NOMO-1 (cell line): ENCODE data around the gene SUCO.
"Not testable (repeated sequence)": the region's sequence is repeated elsewhere in the genome, so short reads cannot be mapped to it uniquely, and the experiment has no call there.

Experiments used
- DNase-seq, 2 experiments: peaks; one replicate each; lab custom pipeline; 2025; ENCODE audit not compliant: unreplicated experiment in 2 of 2; lab: John Stamatoyannopoulos, UW

SUCO gene

DNA sequence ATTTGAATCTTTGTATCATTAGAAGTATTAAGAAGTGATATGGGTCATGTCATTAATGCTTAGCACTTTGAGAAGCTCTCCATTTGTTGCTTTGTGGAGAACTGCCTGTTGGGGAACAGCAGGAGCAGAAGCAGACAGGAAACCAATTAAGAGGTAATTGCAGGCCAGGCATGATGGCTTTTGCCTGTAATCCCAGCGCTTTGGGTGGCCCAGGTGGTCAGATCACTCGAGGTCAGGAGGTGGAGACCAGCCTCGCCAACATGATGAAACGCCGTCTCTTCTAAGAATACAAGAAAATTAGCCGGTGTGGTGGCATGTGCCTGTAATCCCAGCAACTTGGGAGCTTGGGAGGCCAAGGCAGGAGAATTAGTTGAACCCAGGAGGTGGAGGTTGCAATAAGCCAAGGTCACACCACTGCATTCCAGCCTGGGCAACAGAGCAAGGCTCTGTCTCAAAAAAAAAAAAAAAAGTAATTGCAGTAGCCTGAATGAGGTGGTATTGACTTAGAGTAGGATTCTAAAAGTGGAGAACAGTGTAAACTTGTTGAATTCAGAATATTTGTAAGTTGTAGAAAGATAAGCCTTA, 68.2 kb downstream of the SUCO start:
- DNase-seq = no peak

DNA sequence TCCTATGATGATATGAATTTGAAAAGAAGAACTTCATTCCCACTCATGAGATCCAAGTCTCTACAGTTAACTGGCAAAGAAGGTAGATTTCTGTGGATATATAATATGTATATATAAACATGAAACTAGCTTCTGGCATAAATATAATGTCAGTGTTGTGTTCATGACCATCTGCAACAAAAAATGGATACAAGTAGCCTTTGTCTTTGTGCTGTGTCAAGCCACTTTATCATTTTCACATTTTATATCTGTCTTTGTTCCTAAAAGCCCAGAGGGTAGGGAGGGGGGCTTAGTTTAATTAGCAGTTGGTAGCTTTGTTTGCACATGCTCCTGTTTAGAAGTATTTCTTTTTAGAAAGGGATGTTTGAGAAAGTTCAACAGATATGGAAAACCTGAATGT, 69.8 kb downstream of the SUCO start:
- no peak for DNase-seq

DNA sequence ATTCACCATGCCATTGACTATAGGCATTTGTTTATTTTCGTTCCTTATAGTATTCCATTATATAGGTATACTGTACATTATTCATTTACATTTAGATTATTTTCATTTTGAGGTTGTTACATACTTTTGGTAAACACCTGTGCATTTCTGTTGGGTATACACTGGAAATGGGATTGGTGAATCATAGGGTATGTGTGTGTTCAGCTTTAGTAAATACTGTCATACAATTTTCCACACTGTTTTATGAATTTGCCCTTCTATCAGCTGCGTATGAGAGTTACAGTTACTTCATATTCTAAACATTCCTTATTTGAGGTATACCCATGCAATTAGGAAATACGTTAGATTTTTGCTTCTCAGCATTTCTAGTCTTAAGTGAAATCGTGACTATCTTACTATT, 70.9 kb downstream of the SUCO start:
- no peak for DNase-seq

DNA sequence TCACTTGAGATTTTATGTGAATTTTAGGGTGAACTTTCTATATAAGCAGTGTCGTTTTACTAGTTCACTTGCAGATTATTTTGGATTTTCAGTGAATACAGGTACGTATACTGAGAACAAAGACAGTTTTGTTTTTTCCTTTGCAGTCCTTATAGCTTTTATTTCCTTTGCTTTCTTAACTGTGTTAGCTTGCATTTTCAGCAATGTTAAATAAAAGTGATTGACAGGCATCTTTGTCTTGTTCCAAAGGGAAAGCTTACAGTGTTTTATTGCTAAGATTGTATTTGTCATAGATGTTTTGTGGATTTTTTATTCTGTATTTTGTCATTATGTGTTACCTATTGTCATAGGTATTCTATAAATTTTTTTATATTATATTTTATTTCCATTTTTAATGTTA, 72.7 kb downstream of the SUCO start:
- no peak for DNase-seq

DNA sequence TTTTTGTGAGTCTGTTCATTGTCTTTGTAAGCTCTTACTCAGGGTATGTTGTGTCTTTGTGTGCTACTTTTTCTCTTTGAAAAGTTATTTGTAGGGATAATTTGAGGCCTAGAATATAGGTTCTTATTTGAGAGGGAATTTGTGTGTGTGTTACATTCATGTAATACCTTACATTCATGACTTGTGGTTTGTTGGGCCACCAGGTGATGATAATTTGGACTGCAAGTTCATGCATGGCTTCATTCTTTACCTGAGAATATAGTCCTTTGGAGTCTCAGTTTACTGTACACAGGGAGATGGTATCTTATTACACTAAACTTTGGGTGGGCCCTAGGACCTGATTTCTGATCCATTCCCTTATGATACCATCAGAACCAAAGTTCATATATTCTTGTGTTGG, 74.2 kb downstream of the SUCO start:
- DNase-seq = no peak

DNA sequence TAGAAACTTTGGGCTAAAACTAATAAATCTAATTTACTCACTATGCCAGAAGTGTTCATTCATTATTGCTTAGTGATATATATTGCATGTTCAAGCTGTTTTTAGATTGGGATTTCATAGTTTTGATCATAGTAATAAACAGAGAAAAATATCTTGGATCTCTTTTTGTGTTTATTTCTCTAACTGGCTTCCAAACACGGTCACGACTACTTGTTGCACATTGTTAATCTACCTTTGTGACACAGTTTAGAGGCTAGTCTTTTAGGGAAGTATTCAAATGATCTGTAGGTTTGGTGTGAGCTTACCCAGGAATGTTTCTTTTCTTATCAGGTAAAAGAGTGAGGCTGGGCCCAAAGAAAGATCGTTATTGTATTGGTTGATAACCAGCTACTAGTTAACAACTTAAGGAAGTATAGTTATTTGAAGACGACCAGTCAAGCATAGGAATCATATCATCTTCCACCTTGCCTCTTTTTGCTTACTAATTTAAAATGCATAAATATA, 75.2 kb downstream of the SUCO start:
- no peak for DNase-seq

DNA sequence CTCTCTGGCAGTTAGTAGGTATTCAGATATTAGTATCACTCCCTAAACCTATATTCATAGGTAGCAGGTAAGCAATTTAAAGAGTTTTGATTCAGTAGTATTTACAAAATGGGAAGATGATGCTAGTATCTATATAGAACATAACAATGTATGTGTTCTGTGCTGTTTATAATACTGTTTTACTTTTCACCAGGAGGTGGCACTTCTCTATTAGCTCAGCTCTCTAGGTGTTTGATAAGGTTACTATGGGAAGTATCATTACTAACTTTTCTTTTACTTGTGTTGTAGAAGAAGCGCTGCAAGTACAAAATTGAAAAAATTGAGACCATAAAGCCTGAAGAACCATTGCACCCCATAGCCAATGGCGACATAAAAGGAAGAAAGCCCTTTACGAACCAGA, 76.6 kb downstream of the SUCO start:
- DNase-seq = peak in 1 of 2 experiments; percentile 12

DNA sequence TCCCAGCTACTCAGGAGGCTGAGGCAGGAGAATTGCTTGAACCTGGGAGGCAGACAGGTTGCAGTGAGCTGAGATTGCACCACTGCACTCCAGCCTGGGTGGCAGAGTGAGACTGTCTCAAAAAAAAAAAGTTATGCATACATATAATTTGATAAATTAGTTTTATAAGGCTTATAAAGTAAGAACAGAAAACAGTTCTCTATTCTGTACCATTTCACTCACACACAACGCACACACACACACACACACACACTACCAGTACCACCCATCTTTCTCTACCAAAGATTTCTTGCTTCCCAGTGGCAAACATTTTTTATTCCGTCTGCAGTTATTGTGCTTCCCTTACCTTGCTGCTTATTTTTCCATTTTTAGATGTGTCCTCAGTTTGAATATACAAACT, 79.5 kb downstream of the SUCO start:
- DNase-seq = no peak

DNA sequence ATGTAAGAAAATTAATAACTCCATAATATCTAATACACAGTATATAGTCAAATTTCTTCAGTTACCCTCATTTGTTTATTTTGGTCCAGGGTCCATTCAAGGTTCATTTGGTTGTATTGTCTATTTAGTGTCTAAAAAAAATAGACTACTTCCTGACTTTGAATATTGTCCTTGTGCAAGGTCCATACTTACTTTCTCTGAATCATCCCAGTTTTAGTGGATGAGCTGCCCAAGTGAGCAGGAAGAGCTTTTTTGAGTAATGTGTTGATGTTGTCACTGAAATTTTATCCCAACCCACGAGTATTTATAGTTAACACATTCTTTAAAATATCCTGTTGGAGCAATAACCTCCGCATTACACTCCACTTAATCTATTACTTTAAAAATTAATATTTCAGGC, 80.3 kb downstream of the SUCO start:
- no peak for DNase-seq

DNA sequence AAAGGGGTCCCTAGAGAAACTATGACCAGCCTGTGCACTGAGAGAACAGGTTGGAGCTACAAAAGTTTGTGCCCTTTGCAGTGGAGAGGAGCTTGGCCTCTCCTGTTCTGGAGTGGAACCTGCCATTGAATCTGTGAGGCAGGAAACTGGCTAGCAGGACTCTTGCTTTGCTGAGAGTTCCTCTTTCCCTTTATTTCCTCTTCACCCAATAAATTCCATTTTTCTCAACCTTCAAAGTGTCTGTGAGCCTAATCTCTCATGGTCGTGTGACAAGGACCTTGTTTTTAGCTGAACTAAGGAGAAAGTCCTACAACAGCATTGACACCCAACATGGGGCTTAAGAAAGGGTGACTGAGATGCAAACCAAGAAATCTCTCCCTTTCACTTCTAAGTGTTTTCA, 83.2 kb downstream of the SUCO start:
- DNase-seq = peak in 1 of 2 experiments; percentile 60

DNA sequence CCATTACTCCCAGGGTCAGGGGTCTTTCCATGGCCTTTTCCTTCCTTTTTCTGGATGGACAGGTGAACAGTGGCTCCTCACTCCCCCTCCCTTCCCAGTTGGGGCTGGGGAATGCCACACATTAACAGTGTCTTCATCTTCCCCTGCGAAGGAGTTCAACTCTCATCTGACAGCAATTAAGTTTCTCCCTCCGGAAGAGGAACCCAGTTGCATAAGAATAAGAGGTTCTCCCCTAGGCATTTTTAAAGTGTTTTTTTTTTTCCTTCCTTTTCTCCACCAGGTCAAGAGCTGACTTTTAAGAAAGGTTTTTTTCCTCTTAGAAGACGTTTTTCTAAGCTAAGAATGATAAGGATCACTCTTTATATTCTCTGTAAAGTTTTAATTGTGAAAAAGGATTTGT, 83.7 kb downstream of the SUCO start:
- DNase-seq = peak; percentile 19 to 68

DNA sequence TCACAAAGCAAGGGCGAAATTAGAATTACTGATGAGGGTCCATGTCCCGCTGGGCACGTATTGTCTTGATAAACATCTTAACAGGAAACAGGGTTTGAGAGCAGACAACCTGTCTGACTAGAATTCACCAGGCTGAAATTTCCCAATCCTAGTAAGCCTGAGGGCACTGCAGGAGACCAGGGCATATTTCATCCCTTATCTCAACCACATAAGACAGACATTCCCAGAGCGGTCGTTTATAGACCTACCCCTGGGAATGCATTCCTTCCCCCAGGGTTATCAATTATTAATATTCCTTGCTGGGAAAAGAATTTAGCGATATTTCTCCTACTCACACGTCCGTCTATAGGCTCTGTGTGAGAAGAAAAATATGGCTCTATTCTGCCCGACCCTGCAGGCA, 87.7 kb downstream of the SUCO start:
- not testable (repeated sequence) for DNase-seq

DNA sequence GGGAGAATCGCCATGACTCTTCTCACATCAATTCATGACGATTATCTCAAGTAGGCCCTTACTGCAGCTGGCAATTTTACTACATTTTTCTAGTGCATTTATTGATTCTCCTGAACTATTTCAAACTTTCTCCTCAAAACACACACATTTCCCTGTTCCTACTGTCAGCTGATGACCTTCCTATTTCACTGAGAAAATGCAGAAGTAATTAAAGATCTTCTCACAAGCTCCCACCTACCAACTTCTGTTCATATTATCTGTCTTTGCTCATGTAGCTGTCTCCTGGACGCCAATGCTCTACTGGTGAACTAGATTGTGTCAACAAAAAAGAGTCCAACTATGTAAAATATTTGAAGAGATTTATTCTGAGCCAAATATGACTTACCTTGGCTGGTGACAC, 89.6 kb downstream of the SUCO start:
- DNase-seq = peak in 1 of 2 experiments; percentile 52

DNA sequence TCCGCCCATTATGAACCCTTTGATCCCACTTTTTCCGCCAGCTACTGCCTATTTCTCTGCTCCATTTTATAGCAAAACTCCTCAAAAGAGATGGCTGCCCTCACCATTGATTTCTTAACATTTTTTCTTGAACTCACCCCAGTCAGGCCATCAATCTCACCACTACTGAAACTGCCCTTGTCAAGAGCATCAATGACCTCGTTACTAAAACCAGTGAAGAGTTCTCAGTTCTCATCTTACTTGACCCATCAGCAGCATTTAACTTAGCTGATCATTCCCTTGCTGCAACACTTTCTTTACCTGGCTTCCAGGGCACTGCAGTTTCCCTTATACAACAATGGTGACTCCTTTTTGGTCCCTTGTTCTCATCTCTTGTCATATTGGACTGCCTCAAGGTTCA, 90.8 kb downstream of the SUCO start:
- no peak for DNase-seq

DNA sequence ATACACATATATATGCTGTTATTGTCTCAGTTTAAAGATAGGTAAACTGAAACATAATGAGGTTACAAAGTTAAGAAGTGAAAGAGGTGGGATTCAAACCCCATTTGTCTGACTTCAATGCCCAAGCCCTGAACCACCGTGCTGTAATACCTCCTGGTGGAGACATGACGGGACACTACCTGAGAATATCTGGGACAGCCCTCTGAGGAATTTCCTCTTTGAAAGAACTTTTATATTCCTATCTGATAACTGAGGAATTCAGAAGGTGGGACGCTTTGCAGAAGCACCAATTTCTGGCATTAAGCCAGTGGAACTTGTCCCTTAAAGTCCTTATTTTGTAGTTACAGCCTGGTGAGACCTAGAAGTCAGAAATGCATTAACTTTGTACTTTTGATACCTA, 93.9 kb downstream of the SUCO start:
- no peak for DNase-seq

DNA sequence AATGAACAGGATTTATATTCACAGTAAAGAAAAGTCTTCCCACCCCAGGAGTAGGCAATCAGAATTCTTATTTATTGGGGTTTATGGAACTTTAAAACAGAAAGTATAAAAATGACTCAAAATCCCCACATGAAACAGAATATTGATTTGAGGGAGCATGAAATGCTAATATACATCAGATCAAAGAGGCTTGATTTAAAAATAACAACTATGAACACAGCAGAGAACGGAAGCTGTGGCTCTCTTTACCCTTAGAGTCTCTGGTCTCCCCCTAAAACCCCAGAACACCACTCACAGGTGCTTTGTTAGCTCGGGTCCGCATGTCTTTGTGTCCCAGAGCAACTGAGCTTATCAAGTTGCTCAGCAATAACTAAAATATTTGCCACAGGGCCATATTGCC, 94.8 kb downstream of the SUCO start:
- DNase-seq = no peak

DNA sequence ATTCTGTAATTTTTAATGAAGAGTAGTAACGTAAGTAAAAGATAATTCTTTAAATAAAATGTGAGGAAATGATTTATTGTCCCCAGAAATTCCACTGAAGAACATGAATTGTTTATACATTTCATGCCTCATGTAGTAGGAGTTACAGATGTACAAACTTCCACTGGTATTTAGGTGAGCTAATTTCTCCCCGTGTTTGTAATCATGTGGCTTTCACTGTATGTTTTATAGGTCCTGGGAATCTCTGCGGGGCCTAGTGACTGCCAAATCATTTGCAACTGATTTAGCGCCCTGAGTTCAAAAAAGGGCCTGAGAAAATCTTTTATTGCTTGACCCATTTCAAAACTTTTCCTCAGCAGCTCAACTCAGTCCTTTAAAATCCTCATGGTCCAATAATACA, 95.5 kb downstream of the SUCO start:
- DNase-seq = no peak

DNA sequence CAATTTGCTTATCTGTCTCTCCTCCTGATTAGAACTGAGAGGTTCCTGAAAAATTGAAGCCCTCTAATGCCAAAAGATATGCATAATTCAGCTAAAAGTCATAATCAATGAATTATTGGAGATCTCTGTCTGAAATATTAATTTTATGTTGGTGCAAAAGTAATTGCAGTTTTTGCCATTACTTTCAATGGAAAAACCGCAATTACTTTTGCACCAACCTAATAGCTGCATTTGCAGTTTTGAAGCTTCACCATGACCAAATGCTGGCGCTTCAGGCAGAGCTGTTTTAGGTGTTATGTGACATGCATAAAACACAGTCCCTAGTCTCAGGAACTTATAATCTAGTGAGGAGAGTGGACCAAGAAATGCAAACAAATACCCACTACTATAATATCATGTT, 96.2 kb downstream of the SUCO start:
- DNase-seq = no peak

DNA sequence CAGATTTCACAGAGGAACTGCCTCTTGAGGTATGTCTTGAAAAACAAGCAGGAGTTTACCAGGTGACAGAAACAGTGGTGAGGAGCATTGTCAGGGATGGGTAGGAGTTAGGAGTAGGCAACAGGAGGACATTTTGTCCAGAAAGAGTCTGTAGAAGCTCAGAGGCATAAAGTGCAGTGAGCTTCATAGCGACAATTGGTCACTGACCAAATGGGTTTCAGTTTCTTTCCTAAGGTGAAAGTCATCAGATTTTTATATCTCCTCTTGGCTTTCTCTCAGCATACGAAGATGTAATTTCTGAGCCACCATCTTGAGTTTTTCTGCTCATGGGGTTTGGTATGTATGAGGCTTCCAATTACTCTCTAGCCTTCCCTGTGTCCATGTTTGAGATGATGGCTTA, 96.7 kb downstream of the SUCO start:
- DNase-seq = no peak

DNA sequence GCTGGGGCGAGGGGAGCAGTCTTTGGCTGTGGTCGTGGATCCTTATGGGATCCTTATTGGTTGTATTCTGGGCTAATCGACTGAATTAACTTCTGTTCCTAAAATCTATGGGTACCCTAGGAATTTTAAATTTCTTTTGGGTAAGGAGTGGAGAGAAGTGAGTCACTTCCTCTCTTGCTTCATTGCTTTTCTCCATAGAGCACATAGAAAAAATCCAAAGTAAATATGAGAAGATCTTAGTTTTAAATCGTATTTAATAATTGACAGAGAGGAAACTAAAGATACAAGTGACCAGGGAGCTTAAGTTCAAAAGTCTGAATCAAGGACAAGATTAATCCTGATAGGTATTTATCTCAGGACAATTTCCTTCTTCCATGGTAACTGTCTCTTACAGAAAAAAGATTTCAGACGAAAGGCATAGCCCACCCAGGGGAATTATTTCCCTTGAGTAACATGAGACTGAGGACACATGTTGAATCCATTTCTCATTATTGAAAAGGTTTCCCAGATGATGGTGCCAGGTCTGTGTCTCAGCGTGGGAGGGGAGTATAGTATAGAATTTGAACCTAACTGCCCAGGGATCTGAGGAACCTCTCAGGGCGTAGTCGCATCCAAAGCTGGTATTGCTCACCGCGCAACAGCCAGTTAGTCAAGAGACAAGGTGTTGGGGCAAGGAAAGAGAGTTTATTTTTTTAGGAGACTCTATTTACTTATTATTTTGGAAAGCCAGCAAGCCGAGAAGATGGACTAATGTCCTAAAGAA, 97.3 kb downstream of the SUCO start:
- no peak for DNase-seq

DNA sequence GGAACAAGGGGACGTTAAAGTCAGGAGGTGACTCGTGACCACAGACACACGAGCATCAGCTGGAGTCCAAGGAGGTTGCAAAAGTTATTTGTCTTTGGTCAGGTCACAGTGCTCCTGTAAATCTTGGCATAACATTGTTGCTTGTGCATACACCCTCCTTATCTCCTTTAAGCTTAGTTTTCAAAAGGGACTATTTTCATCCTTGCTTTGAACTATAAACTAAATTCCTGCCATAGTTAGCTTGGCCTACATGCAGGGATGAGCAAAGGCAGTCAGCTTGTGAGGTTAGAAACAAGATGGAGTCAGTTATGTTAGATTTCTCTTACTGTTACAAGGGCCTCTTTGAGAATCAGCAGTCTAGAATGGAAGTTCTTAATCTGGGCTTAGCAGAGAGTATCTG, 97.9 kb downstream of the SUCO start:
- DNase-seq = no peak

DNA sequence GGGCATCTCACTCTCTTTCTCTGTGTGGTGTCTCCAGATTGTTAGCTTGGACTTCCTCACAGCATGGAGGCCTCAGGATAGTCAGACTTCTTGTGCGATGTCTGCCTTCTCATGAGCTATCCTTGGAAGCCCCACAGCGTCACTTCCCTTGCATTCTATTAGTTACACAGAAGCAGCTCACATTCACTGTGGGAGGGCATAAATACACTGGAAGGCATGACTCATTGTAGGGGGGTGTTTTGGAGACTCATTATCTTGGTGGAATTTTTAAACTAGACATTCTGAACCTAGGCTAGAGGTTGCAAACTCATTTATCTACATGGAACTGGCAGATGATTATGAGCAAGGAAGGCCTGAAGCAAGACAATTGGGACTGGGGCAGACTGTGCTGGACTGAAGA, 104.6 kb downstream of the SUCO start:
- DNase-seq = no peak

DNA sequence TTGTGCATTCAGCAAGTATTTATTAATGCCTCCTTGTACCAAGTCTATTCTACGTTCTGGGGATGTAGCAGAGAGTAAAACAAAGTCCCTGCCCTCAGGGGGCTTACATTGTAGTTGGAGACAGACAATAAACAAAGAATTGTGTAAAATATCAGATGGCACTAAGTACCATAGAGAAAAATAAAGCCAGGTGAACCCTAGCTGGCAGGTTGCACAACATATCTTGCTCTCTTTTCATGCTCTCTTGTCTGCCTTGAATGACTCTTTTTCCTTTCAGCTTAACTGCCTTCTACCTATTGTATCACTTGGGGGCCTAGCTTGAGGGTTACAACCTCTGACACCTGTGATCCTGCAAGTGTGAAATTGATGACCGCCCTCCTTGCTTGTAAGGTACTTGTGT, 105.3 kb downstream of the SUCO start:
- no peak for DNase-seq
